MG63 (cell line): ENCODE measurements around the gene LUM. TPM values are rescaled to one million over a fixed set of nuclear protein-coding genes. Genes with fewer than 3 reads are reported as not detected.
A peak's percentile ranks its signal among the peaks of the same experiment; 100 is the strongest.

Experiments used
- DNase-seq: peaks from one replicate; pipeline ENCODE4 v3.0.0-alpha.2; 2020
- H3K27me3 ChIP-seq: fragments of 250-450 bp; sonication (Bioruptor Pico); 2 replicates; pipeline ENCODE4 v1.5.1; 2020; ENCODE audit warnings: mild to moderate bottlenecking, moderate library complexity
- H3K36me3 ChIP-seq: fragments of 250-450 bp; sonication (Bioruptor Pico); 2 replicates; pipeline ENCODE4 v1.5.1; 2020; ENCODE audit warnings: mild to moderate bottlenecking, moderate library complexity
- H3K4me3 ChIP-seq: fragments of 250-450 bp; sonication (Bioruptor Pico); 2 replicates; pipeline ENCODE4 v1.5.1; 2020; ENCODE audit warnings: mild to moderate bottlenecking, moderate library complexity
- H3K9me3 ChIP-seq: fragments of 250-450 bp; sonication (Bioruptor Pico); 2 replicates; pipeline ENCODE4 v1.5.1; 2020; ENCODE audit warnings: mild to moderate bottlenecking, moderate library complexity
- total RNA-seq: library from RNA; depleted of rRNA; stranded (reverse); fragments of >200 nt; shearing (Covaris generic); gene quantifications from 2 replicates; pipeline ENCODE4 v1.2.3, GENCODE V29; 2014; ENCODE audit warnings: low replicate concordance; rRNA removed

The LUM gene
- total RNA-seq, 1 experiment from 2014 or later: 94.9 TPM

GRCh38 chr12:91058786-91059185 is 52.5 kb downstream of the LUM start:
- Histone ChIP-seq H3K27me3 (no peaks in the 10 kb centered on the region), H3K36me3 (no peaks in the 10 kb centered on the region), H3K9me3 (no peaks in the 10 kb centered on the region), H3K4me3 (no peak overlapping the region)
- no peak for DNase-seq

DNA sequence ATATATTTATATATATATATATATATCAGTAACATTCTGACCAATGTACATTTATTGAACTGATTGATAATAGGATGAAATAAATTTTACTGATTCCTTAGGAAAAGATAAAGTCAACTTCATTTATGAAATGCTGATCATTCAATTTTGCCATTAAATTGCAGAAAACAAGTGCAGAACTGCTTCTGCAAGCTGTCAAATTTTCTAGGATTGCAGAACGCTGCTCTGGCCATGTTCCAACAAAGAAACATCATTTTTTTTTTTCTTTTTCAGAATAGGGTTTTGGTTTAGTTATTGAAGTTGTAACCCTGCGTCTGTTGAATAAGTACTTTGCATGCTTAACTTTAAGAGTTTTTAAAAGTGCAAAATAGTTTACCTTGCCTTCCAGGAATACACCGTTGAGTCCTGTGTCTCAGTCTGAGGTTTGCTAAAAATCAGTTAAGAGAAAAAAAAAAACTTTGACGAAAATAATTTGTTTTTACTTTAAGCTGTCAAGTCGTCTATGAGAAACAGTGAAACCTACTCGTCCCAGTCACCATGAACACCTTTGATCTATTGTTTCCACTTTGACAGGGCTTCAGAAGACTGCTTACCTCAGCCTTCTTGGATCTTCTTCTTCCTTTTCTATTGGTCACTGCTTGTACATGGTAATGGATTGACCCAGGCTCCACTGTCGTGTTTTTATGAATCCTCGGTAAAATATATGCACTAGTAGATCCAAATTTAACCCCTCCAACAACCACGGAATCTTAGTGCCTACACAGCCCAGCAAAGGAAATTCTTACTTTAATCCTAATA is 53.7 kb downstream of the LUM start, which contains the start of gene KERA:
KERA (minus strand) TSS at position 657 of the 798 bp plus-strand sequence. CDS start 1,743 bp downstream, outside the sequence.
- Histone ChIP-seq H3K9me3 (no peaks in the 10 kb centered on the region), H3K27me3 (no peaks in the 10 kb centered on the region), H3K36me3 (no peaks in the 10 kb centered on the region), H3K4me3 (no peak within 1 kb of the TSS)
- no peak for DNase-seq

DNA sequence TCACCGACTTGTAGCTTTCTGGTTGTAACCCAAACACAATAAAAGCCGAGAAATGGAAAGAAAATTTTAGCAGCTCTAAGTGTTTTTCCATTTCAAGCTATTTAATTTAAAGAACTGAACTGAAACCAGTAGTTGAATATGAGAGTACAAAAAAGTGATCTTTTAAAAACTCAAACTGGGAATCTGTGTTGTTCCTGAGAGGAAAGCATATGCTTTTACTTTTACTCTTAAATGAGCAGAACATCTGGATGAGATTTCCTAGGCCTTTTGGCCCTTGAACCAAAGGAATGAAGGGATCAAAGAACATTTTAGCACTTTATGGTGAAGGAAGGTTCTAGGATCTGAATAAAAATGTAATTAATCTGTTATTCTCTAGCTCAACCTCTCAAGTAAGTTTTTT is 54.8 kb downstream of the LUM start:
- no peaks in the 10 kb centered on the region for H3K9me3 ChIP-seq
- no peak overlapping the region for H3K4me3 ChIP-seq
- no peak for DNase-seq
- H3K27me3 ChIP-seq: no peaks in the 10 kb centered on the region
- H3K36me3 ChIP-seq: no peaks in the 10 kb centered on the region

DNA sequence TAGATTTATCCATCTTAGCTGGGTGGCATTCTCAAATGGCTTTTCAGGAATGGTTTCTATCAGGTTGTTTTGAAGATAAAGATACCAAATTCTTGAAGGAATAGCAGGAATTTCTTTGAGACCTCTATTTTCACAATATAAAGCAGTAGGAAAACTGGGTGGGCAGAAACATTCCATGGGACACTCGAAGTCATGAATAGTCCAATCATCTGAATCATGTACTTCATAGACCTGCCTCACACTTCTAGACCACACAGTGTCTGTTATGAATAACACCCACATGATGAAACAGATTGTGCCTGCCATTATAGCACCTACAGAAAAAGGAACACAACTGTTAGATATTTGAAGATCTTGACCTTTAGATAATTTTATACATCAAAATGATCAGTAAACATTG is 55.3 kb downstream of the LUM start:
- Histone ChIP-seq H3K9me3 (no peaks in the 10 kb centered on the region), H3K27me3 (no peaks in the 10 kb centered on the region), H3K36me3 (no peaks in the 10 kb centered on the region), H3K4me3 (no peak overlapping the region)
- no peak for DNase-seq

DNA sequence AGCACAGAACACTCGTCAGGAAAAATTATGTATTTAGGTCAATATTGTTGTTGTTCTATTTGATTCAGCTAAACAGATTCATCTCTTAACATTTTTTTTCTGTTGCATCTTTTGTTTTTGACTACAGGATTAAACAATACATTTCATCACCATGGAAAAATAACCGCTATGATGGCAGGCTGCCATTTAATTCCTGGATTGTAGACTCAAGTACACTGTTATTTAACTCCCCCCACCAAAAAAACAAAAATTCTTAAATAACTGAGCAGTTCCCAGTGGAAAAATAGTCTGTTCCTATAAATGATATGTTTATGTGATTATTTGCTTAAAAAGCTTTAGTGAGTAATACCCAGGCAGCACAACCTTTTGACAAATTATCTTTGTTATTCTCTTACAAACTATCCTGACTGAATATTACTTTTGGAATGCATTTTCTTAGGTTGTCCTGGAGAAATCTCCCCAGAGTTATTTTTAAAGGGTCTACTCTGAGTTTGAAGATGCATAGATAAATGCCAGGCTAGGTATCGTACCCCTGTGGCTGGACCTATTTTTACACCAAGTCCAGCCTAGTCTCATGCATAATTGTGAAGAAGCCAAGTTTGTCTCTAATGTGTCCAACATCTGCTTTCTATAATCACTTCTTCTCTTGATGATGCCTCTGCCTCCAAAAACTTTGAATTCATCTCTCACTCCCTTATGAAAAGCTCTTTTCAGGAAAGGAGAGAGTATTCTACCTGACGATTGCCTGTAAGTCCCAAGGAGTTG is 57.2 kb downstream of the LUM start:
- Histone ChIP-seq H3K27me3 (no peaks in the 10 kb centered on the region), H3K9me3 (no peaks in the 10 kb centered on the region), H3K4me3 (no peak overlapping the region), H3K36me3 (no peaks in the 10 kb centered on the region)
- DNase-seq: peak; percentile 45

Other genes with a start within 250 kb of the LUM start
- not detected in 2 replicates for gene CCER1, start 156.3 kb downstream of the LUM start, total RNA-seq
- gene EPYC, start 106.5 kb downstream of the LUM start, total RNA-seq: not detected in 2 replicates
- not detected in 2 replicates for gene KERA, start 53.5 kb downstream of the LUM start, total RNA-seq
- gene DCN, start 71.3 kb upstream of the LUM start, total RNA-seq: 129 and 159 TPM in 2 replicates